IMR-90 (cell line): ENCODE measurements around the gene NELL2. TPM values are rescaled to one million over a fixed set of nuclear protein-coding genes. Genes with fewer than 3 reads are reported as not detected.

Experiments
- ATAC-seq: fragments of 200-7000 bp; cut with Tn5 transposase; 2 replicates; pipeline ENCODE4 v1.9.1; 2020; ENCODE audit warnings: low read depth, mild to moderate bottlenecking, moderate library complexity
- BruUV-seq: library from RNA; stranded (reverse); fragments of 400-500 nt; replicated peaks from 2 replicates; lab custom pipeline; 2021; lab: Mats Ljungman, UMichigan
- CTCF ChIA-PET: fragments of 300-600 bp; formaldehyde crosslinking; extraction: SDS; loops from one replicate; lab custom pipeline; 2021; ENCODE audit warnings: antibody characterized with exemption; lab: Yijun Ruan, JAX
- POLR2A ChIA-PET: fragments of 300-600 bp; sonication (Branson Sonifier 250); formaldehyde crosslinking; loops from one replicate; lab custom pipeline; 2022; ENCODE audit warnings: antibody characterized with exemption; ENCODE audit not compliant: unreplicated experiment; lab: Charles Lee
- DNase-seq: peaks from one replicate; pipeline ENCODE4 v3.0.0; 2013
- H2AFZ ChIP-seq: replicated peaks from 2 replicates; pipeline ENCODE3; 2013; ENCODE audit warnings: low read length, mild to moderate bottlenecking; ENCODE audit not compliant: poor library complexity
- H2AK5ac ChIP-seq: 2 replicates; pipeline ENCODE4 v1.6.1; 2013; ENCODE audit warnings: low read depth, low read length, inconsistent platforms
- H2AK9ac ChIP-seq: replicated peaks from 2 replicates; pipeline ENCODE3; 2013; ENCODE audit warnings: mild to moderate bottlenecking, low read depth, low read length, moderate library complexity; ENCODE audit not compliant: poor library complexity
- H2BK120ac ChIP-seq: 2 replicates; pipeline ENCODE4 v1.6.1; 2013; ENCODE audit warnings: low read depth, low read length, inconsistent platforms
- H2BK15ac ChIP-seq: 3 replicates; pipeline ENCODE4 v1.6.1; 2013; ENCODE audit warnings: low read depth, low read length, inconsistent platforms
- H2BK20ac ChIP-seq: 2 replicates; pipeline ENCODE4 v1.6.1; 2013; ENCODE audit warnings: low read depth, mild to moderate bottlenecking, inconsistent platforms, low read length, moderate library complexity
- H2BK5ac ChIP-seq: 2 replicates; pipeline ENCODE4 v1.6.1; 2013; ENCODE audit warnings: mild to moderate bottlenecking, low read depth, low read length, inconsistent platforms; ENCODE audit not compliant: poor library complexity, severe bottlenecking
- H3K14ac ChIP-seq: replicated peaks from 2 replicates; pipeline ENCODE4 v1.6.1; 2013; ENCODE audit warnings: low read depth, low read length, inconsistent platforms
- H3K18ac ChIP-seq: 2 replicates; pipeline ENCODE4 v1.6.1; 2013; ENCODE audit warnings: low read depth, low read length, control low read depth
- H3K23ac ChIP-seq: 2 replicates; pipeline ENCODE4 v1.6.1; 2013; ENCODE audit warnings: low read depth, low read length, inconsistent platforms
- H3K27ac ChIP-seq: 2 replicates; pipeline ENCODE4 v1.5.1; 2013; ENCODE audit warnings: mild to moderate bottlenecking, control low read depth, low read length; ENCODE audit not compliant: insufficient read depth
- H3K27me3 ChIP-seq: 2 replicates; pipeline ENCODE4 v1.6.1; 2013; ENCODE audit warnings: low read length; ENCODE audit not compliant: control insufficient read depth, insufficient read depth
- H3K36me3 ChIP-seq: 2 replicates; pipeline ENCODE4 v1.6.1; 2013; ENCODE audit warnings: low read length, mixed read lengths; ENCODE audit not compliant: control insufficient read depth, insufficient read depth
- H3K4ac ChIP-seq: 2 replicates; pipeline ENCODE4 v1.6.1; 2013; ENCODE audit warnings: low read depth, low read length, inconsistent platforms
- H3K4me1 ChIP-seq: 2 replicates; pipeline ENCODE4 v1.6.1; 2013; ENCODE audit warnings: low read length, mixed read lengths; ENCODE audit not compliant: control insufficient read depth, insufficient read depth
- H3K4me2 ChIP-seq: 2 replicates; pipeline ENCODE4 v1.6.1; 2013; ENCODE audit warnings: low read depth, mild to moderate bottlenecking, control low read depth, low read length, moderate library complexity
- H3K4me3 ChIP-seq: 2 replicates; pipeline ENCODE4 v1.5.1; 2013; ENCODE audit warnings: low read depth, mild to moderate bottlenecking, control low read depth, low read length, moderate library complexity; ENCODE audit not compliant: insufficient read depth
- H3K56ac ChIP-seq: 2 replicates; pipeline ENCODE4 v1.6.1; 2013; ENCODE audit warnings: low read length, inconsistent platforms; ENCODE audit not compliant: insufficient read depth; ENCODE audit errors: extremely low read depth
- H3K79me1 ChIP-seq, 2 experiments: 2 replicates each; pipeline ENCODE4 v1.6.1; 2013; ENCODE audit warnings: low read length in 2 of 2, inconsistent platforms in 1 of 2, low read depth in 1 of 2
- H3K9ac ChIP-seq: 2 replicates; pipeline ENCODE4 v1.6.1; 2013; ENCODE audit warnings: low read depth, low read length, control low read depth
- H3K9me1 ChIP-seq: 2 replicates; pipeline ENCODE4 v1.6.1; 2013; ENCODE audit warnings: low read length, inconsistent platforms; ENCODE audit not compliant: insufficient read depth
- H3K9me3 ChIP-seq: 2 replicates; pipeline ENCODE4 v1.6.1; 2013; ENCODE audit warnings: low read length; ENCODE audit not compliant: control insufficient read depth, insufficient read depth
- H4K20me1 ChIP-seq: 2 replicates; pipeline ENCODE4 v1.6.1; 2013; ENCODE audit warnings: low read length, inconsistent platforms; ENCODE audit not compliant: insufficient read depth
- H4K5ac ChIP-seq: 2 replicates; pipeline ENCODE4 v1.6.1; 2013; ENCODE audit warnings: mild to moderate bottlenecking, low read depth, low read length, control low read depth
- H4K8ac ChIP-seq, 2 experiments: 2 replicates each; pipeline ENCODE4 v1.6.1; 2013; ENCODE audit warnings: low read depth in 2 of 2, low read length in 2 of 2, control low read depth in 1 of 2, inconsistent platforms in 1 of 2
- H4K91ac ChIP-seq: 2 replicates; pipeline ENCODE4 v1.6.1; 2013; ENCODE audit warnings: low read depth, low read length, inconsistent platforms; ENCODE audit not compliant: insufficient read depth
- BHLHE40 ChIP-seq: fragments of 150-350 bp; IDR thresholded peaks from 2 replicates; pipeline ENCODE4 v1.6.1; 2016; ENCODE audit warnings: mild to moderate bottlenecking, low read depth, low read length
- CHD1 ChIP-seq: IDR thresholded peaks from 2 replicates; pipeline ENCODE4 v1.6.1; 2012; ENCODE audit warnings: low read depth, low read length, improper control_type of control experiment
- FOS ChIP-seq: fragments of 150-350 bp; IDR thresholded peaks from 2 replicates; pipeline ENCODE4 v1.6.1; 2016; ENCODE audit warnings: low read depth, low read length
- MAZ ChIP-seq: IDR thresholded peaks from 2 replicates; pipeline ENCODE4 v1.6.1; 2012; ENCODE audit warnings: low read depth, mild to moderate bottlenecking, low read length, improper control_type of control experiment, moderate library complexity, borderline replicate concordance
- MXI1 ChIP-seq: IDR thresholded peaks from 2 replicates; pipeline ENCODE4 v1.6.1; 2012; ENCODE audit warnings: low read depth, mild to moderate bottlenecking, low read length, moderate library complexity, borderline replicate concordance
- NFE2L2 ChIP-seq: fragments of 150-350 bp; IDR thresholded peaks from 2 replicates; pipeline ENCODE4 v1.6.1; 2016; ENCODE audit warnings: low read depth, mild to moderate bottlenecking, low read length
- POLR2A ChIP-seq: IDR thresholded peaks from 2 replicates; pipeline ENCODE4 v1.6.1; 2012; ENCODE audit warnings: mild to moderate bottlenecking, low read depth, low read length
- RAD21 ChIP-seq: IDR thresholded peaks from 2 replicates; pipeline ENCODE4 v1.6.1; 2012; ENCODE audit warnings: low read length, improper control_type of control experiment
- RCOR1 ChIP-seq: IDR thresholded peaks from 2 replicates; pipeline ENCODE4 v1.6.1; 2012; ENCODE audit warnings: mild to moderate bottlenecking, low read length, improper control_type of control experiment; ENCODE audit not compliant: insufficient replicate concordance
- SMC3 ChIP-seq: fragments of 150-350 bp; IDR thresholded peaks from 2 replicates; pipeline ENCODE4 v1.6.1; 2016; ENCODE audit warnings: low read depth, mild to moderate bottlenecking, antibody characterized with exemption, low read length, moderate library complexity
- WGBS, 2 experiments: methylation state at CpG; one replicate each; pipeline versions ENCODE4 v1.1.5 to v1.1.7; 2013; ENCODE audit warnings: missing lambda C conversion rate in 2 of 2; ENCODE audit not compliant: insufficient read length in 1 of 2; ENCODE audit errors: extremely low coverage in 2 of 2; 5-methylcytosine and 5-hydroxymethylcytosine counted together
- dilution Hi-C: fragments of 300-500 bp; cut with HindIII; formaldehyde crosslinking; loops from one replicate; pipeline ENCODE4 v1.14.3; 2018; ENCODE audit warnings: low sequenced_read_pairs; ENCODE audit not compliant: unreplicated experiment
- in situ Hi-C: fragments of 300-500 bp; cut with MboI; formaldehyde crosslinking; loops from 3 replicates; pipeline ENCODE4 v1.14.3; 2019; ENCODE audit warnings: low sequenced_read_pairs, inconsistent platforms, mixed read lengths
- intact Hi-C: fragments of 100-400 bp; cut with micrococcal nuclease; formaldehyde crosslinking; loops from 2 replicates; pipeline ENCODE4 v1.10.0; 2022
- polyA plus RNA-seq, 3 experiments: library from polyadenylated mRNA; depleted of rRNA; stranded (reverse); fragments of >200 nt; gene quantifications; 2 replicates each; pipeline ENCODE4 v1.2.3, GENCODE V29; 2012; ENCODE audit warnings: low replicate concordance in 1 of 3
- total RNA-seq: library from RNA; depleted of rRNA; stranded (reverse); fragments of >200 nt; gene quantifications from 2 replicates; pipeline ENCODE4 v1.2.3, GENCODE V29; 2012
- TF ChIP-seq, protein P1 (sequence below): conservative IDR thresholded peaks from 2 replicates; pipeline ENCODE4 v1.5.1; 2012; ENCODE audit warnings: mild to moderate bottlenecking, low read depth, low read length, improper control_type of control experiment

Gene NELL2
- total and polyA plus RNA-seq, 2 of the 4 experiments (the other 2 are of a cell fraction), result 0.18 to 0.26 TPM

DNA sequence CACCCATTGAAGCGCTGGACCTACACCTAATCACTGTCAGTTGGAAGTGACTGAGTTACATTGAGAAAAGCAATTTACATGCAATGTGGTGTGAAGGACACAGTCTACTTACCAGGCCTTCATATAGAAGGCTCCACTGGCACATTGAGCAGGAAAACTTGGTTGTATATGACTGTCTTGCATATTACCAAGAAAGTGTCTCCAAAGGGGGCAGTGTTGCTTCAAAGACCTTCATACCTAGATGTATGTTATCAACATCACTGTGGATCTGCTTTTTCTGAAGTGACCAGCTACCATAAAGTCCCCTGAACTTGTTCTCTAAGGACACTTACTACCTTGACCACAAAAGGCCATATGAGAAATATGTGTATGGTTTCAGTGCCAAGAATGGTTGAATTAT lies 64.1 kb downstream of the NELL2 start:
- POLR2A ChIA-PET, result no interaction called here
- Histone ChIP-seq H3K9me1 (no peaks in the 10 kb centered on the region), H2AK5ac (no peak overlapping the region), H2BK120ac (no peak overlapping the region), H3K27ac (no peak overlapping the region), H3K79me1 (no peaks in the 10 kb centered on the region), H4K5ac (no peak overlapping the region), H3K4me3 (no peak overlapping the region), H3K9me3 (peaks cover 1% of the 10 kb centered on the region; the same call in 1 of the 2 replicates), H3K23ac (no peak overlapping the region), H3K18ac (no peak overlapping the region), H2BK20ac (no peak overlapping the region), H3K4me2 (no peak overlapping the region), H2BK15ac (no peak overlapping the region), H2AFZ (no peak overlapping the region), H4K20me1 (no peaks in the 10 kb centered on the region), H3K4ac (no peak overlapping the region), H3K9ac (no peak overlapping the region), H4K91ac (no peak overlapping the region), H3K36me3 (no peaks in the 10 kb centered on the region), H2BK5ac (no peak overlapping the region), H3K4me1 (no peaks in the 10 kb centered on the region), H4K8ac (no peak overlapping the region), H3K14ac (no peak overlapping the region), H2AK9ac (no peak overlapping the region), H3K27me3 (no peaks in the 10 kb centered on the region), H3K56ac (no peak overlapping the region)
- TF ChIP-seq FOS (no peak), RCOR1 (no peak), NFE2L2 (no peak), MAZ (no peak), CHD1 (no peak), POLR2A (no peak), RAD21 (no peak), BHLHE40 (no peak), MXI1 (no peak), SMC3 (no peak)
- TF ChIP-seq, protein P1, sequence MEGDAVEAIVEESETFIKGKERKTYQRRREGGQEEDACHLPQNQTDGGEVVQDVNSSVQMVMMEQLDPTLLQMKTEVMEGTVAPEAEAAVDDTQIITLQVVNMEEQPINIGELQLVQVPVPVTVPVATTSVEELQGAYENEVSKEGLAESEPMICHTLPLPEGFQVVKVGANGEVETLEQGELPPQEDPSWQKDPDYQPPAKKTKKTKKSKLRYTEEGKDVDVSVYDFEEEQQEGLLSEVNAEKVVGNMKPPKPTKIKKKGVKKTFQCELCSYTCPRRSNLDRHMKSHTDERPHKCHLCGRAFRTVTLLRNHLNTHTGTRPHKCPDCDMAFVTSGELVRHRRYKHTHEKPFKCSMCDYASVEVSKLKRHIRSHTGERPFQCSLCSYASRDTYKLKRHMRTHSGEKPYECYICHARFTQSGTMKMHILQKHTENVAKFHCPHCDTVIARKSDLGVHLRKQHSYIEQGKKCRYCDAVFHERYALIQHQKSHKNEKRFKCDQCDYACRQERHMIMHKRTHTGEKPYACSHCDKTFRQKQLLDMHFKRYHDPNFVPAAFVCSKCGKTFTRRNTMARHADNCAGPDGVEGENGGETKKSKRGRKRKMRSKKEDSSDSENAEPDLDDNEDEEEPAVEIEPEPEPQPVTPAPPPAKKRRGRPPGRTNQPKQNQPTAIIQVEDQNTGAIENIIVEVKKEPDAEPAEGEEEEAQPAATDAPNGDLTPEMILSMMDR, result no peak
- no TSS peak for BruUV-seq
- dilution Hi-C loops, result no loop called here
- no peak for DNase-seq
- intact Hi-C loops, result no loop called here
- no peak for ATAC-seq
- CTCF ChIA-PET, result no interaction called here
- in situ Hi-C loops, result no loop called here
- no CpG with 5 or more reads among the region's 1 CpG for WGBS, 2 experiments
